C4-2B (cell line): ENCODE data around the gene EARS2.

Experiments used
- CTCF ChIP-seq: fragments of 450-650 bp; conservative IDR thresholded peaks from 2 replicates; pipeline ENCODE4 v1.5.1; 2017; ENCODE audit warnings: mild to moderate bottlenecking
- ZFX ChIP-seq: fragments of 450-650 bp; IDR thresholded peaks from 2 replicates; pipeline ENCODE4 v1.6.1; 2017

DNA sequence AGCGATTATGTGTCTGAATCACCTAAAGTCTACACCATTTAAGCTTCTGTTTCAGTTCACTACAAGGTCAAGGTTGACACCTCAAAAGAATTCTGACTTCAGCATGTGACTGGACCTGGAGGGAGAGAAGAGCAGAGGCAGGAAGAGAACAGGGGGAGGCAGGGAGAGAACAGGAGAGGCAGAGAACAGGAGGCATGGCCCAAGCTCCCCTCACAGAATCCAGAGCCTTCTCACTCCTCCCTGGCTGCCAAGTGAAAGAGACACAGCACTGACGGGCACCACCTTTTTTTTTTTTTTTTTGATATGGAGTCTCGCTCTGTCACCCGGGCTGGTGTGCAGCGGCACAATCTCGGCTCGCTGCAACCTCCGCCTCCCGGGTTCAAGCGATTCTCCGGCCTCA is 58.3 kb downstream of the EARS2 start:
- TF ChIP-seq CTCF (no peak), ZFX (no peak)
